ENCODE measurements around the gene MAML2.

MAML2 gene

GRCh38 chr11:96173906-96174305 lies 169.1 kb downstream of the MAML2 start:
- Histone ChIP-seq H3K27me3 (replicated peaks; ENCODE audit: control insufficient read depth, insufficient read depth, low read length) (no peaks in the 10 kb centered on the region), H3K4me1 (ENCODE audit: control insufficient read depth, insufficient read depth, low read length) (peaks cover 12% of the 10 kb centered on the region), H3K4me3 (ENCODE audit: low read length) (no peak overlapping the region), H3K9ac (ENCODE audit: low read length) (no peak overlapping the region), H3K36me3 (ENCODE audit: control insufficient read depth, insufficient read depth, low read length, severe bottlenecking) (peaks cover 4% of the 10 kb centered on the region), H3K9me3 (ENCODE audit: control insufficient read depth, low read length) (no peaks in the 10 kb centered on the region)
- DNase-seq (ENCODE audit: low read depth) = no peak

GRCh38 chr11:96173422-96173821 lies 169.6 kb downstream of the MAML2 start:
- peaks cover 2% of the 10 kb centered on the region for H3K36me3 ChIP-seq (ENCODE audit: control insufficient read depth, insufficient read depth, low read length, severe bottlenecking)
- no peak overlapping the region for H3K9ac ChIP-seq (ENCODE audit: low read length)
- DNase-seq (ENCODE audit: low read depth) = no peak
- H3K4me3 ChIP-seq (ENCODE audit: low read length) = no peak overlapping the region
- H3K27me3 ChIP-seq (replicated peaks; ENCODE audit: control insufficient read depth, insufficient read depth, low read length) = no peaks in the 10 kb centered on the region
- H3K9me3 ChIP-seq (ENCODE audit: control insufficient read depth, low read length) = no peaks in the 10 kb centered on the region
- H3K4me1 ChIP-seq (ENCODE audit: control insufficient read depth, insufficient read depth, low read length) = peaks cover 15% of the 10 kb centered on the region

DNA sequence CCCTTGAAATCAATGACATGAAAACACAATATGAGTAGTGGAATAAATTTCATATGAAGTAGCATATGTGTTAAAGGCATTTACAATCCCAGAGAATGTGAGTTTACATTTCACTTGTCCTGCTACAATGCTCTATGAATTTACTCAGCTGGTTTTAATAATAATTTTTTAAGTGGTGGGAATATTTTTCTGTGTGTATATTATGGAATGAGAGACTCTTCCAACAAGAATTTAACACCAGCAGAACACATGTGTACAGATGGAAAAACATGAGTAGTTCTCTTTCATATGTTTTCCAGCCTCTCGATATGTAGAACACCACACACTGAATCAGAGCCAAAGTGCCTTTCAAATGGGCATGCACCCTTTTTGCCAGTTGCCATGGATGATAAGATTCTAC lies 170.4 kb downstream of the MAML2 start:
- Histone ChIP-seq H3K27me3 (replicated peaks; ENCODE audit: control insufficient read depth, insufficient read depth, low read length) (no peaks in the 10 kb centered on the region), H3K4me1 (ENCODE audit: control insufficient read depth, insufficient read depth, low read length) (peaks cover 23% of the 10 kb centered on the region), H3K4me3 (ENCODE audit: low read length) (no peak overlapping the region), H3K36me3 (ENCODE audit: control insufficient read depth, insufficient read depth, low read length, severe bottlenecking) (no peaks in the 10 kb centered on the region), H3K9me3 (ENCODE audit: control insufficient read depth, low read length) (no peaks in the 10 kb centered on the region), H3K9ac (ENCODE audit: low read length) (no peak overlapping the region)
- no peak for DNase-seq (ENCODE audit: low read depth)

- peaks cover 46% of the 10 kb centered on the region for H3K4me1 ChIP-seq (ENCODE audit: control insufficient read depth, insufficient read depth, low read length)
- DNase-seq (ENCODE audit: low read depth) = no peak
- no peaks in the 10 kb centered on the region for H3K9me3 ChIP-seq (ENCODE audit: control insufficient read depth, low read length)
- peak overlapping the region; percentile 8 for H3K4me3 ChIP-seq (ENCODE audit: low read length)
- H3K9ac ChIP-seq (ENCODE audit: low read length) = peak overlapping the region; percentile 65
- no peaks in the 10 kb centered on the region for H3K27me3 ChIP-seq (replicated peaks; ENCODE audit: control insufficient read depth, insufficient read depth, low read length)
- no peaks in the 10 kb centered on the region for H3K36me3 ChIP-seq (ENCODE audit: control insufficient read depth, insufficient read depth, low read length, severe bottlenecking)
Measured at GRCh38 chr11:96169250-96169649, 173.7 kb downstream of the MAML2 start.

DNA sequence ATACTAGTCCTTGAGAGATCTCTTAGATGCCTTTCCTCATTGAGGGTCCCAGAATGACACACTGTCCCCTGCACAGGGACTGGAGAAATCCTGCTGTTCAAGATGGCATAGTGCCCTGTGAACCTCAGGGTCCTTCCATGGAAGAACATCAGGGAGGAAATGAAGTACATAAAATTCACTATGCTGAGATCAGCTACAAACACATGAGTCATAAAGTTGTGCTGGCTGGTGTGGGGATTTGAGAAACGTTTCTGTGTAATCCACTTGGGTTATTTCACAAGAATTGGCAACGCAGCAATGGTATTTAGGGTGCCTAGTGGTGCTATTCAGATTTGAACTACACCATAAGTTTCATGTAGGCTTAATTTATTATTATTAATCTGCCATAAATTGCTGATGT lies 174.4 kb downstream of the MAML2 start:
- no peaks in the 10 kb centered on the region for H3K36me3 ChIP-seq (ENCODE audit: control insufficient read depth, insufficient read depth, low read length, severe bottlenecking)
- peak; percentile 95 for DNase-seq (ENCODE audit: low read depth)
- no peaks in the 10 kb centered on the region for H3K27me3 ChIP-seq (replicated peaks; ENCODE audit: control insufficient read depth, insufficient read depth, low read length)
- peaks cover 48% of the 10 kb centered on the region for H3K4me1 ChIP-seq (ENCODE audit: control insufficient read depth, insufficient read depth, low read length)
- no peaks in the 10 kb centered on the region for H3K9me3 ChIP-seq (ENCODE audit: control insufficient read depth, low read length)
- H3K4me3 ChIP-seq (ENCODE audit: low read length) = peak overlapping the region; percentile 8
- peak overlapping the region; percentile 65 for H3K9ac ChIP-seq (ENCODE audit: low read length)

GRCh38 chr11:96167787-96168186 lies 175.2 kb downstream of the MAML2 start:
- H3K4me1 ChIP-seq (ENCODE audit: control insufficient read depth, insufficient read depth, low read length) = peaks cover 56% of the 10 kb centered on the region

DNA sequence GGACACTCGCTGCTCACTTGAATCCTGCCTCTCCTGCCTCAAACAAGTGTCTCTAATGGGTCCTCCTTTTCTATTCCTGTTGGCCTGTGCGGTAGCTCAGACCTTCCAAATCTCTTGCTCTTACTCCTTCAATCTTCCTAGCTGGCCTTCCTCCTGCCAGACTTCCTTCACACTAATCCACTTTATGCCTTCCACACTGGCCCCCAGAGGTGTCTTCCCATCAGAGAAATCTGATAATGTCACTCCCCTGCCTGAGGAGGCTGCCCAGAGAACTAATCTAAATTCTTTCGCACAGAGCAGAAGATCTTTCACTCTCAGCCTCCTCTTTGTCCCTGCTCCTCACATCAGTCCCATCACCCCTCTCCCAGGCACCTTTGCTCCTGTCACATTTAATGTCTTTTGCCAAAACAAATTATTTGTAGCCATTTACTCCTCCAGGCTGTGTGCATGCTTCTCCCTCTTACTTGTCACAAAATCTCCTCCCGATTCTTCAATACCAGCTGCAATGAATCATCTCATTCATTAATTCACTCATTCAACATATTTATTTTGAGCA lies 175.7 kb downstream of the MAML2 start:
- Histone ChIP-seq H3K4me3 (ENCODE audit: low read length) (no peak overlapping the region), H3K36me3 (ENCODE audit: control insufficient read depth, insufficient read depth, low read length, severe bottlenecking) (no peaks in the 10 kb centered on the region), H3K4me1 (ENCODE audit: control insufficient read depth, insufficient read depth, low read length) (peaks cover 61% of the 10 kb centered on the region), H3K27me3 (replicated peaks; ENCODE audit: control insufficient read depth, insufficient read depth, low read length) (no peaks in the 10 kb centered on the region), H3K9ac (ENCODE audit: low read length) (no peak overlapping the region), H3K9me3 (ENCODE audit: control insufficient read depth, low read length) (no peaks in the 10 kb centered on the region)
- DNase-seq (ENCODE audit: low read depth) = no peak

More at GRCh38 chr11:96167787-96168186, 175.2 kb downstream of the MAML2 start:
- no peak for DNase-seq (ENCODE audit: low read depth)
- no peaks in the 10 kb centered on the region for H3K9me3 ChIP-seq (ENCODE audit: control insufficient read depth, low read length)
- no peaks in the 10 kb centered on the region for H3K27me3 ChIP-seq (replicated peaks; ENCODE audit: control insufficient read depth, insufficient read depth, low read length)
- H3K36me3 ChIP-seq (ENCODE audit: control insufficient read depth, insufficient read depth, low read length, severe bottlenecking) = no peaks in the 10 kb centered on the region
- no peak overlapping the region for H3K4me3 ChIP-seq (ENCODE audit: low read length)
- H3K9ac ChIP-seq (ENCODE audit: low read length) = peak overlapping the region; percentile 21

DNA sequence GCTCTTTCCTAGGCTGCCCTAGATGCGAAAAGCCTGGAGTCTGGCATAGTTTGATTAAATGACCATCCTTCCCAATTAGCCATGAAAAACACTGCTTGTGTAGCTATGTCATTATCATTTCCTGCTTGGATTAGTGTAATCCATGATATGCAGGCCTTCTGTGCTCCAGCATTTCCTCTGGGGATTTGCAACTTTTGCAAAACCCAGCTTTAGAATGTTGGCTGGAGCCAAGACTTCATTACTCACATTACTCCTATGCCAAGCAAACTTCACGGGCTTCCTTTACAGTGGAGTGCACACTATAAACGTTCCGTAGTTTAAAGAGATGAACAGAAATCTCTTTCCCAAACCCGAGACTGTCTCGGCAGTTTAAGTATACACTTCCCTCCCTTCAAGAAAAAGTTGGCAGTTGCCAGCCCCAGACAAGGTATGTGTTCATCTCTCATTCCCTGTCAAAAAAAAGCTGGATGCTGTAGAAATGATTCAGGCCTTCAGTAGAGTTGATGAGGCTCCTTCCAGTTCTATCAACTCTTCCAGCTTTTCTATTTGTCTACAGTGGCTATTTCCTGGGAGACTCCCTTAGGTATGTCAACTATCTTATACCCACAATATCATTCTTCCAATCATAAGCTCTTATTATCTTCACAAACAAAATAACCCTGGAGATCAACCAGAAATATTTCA lies 180.0 kb downstream of the MAML2 start:
- Histone ChIP-seq H3K36me3 (ENCODE audit: control insufficient read depth, insufficient read depth, low read length, severe bottlenecking) (no peaks in the 10 kb centered on the region), H3K4me3 (ENCODE audit: low read length) (peak overlapping the region; percentile 40), H3K9me3 (ENCODE audit: control insufficient read depth, low read length) (no peaks in the 10 kb centered on the region), H3K9ac (ENCODE audit: low read length) (peak overlapping the region; percentile 56), H3K4me1 (ENCODE audit: control insufficient read depth, insufficient read depth, low read length) (peaks cover 59% of the 10 kb centered on the region), H3K27me3 (replicated peaks; ENCODE audit: control insufficient read depth, insufficient read depth, low read length) (no peaks in the 10 kb centered on the region)
- peak; percentile 94 for DNase-seq (ENCODE audit: low read depth)

- no peak overlapping the region for H3K9ac ChIP-seq (ENCODE audit: low read length)
- no peak overlapping the region for H3K4me3 ChIP-seq (ENCODE audit: low read length)
- DNase-seq (ENCODE audit: low read depth) = peak; percentile 39
- H3K4me1 ChIP-seq (ENCODE audit: control insufficient read depth, insufficient read depth, low read length) = peaks cover 56% of the 10 kb centered on the region
- H3K27me3 ChIP-seq (replicated peaks; ENCODE audit: control insufficient read depth, insufficient read depth, low read length) = no peaks in the 10 kb centered on the region
- H3K36me3 ChIP-seq (ENCODE audit: control insufficient read depth, insufficient read depth, low read length, severe bottlenecking) = no peaks in the 10 kb centered on the region
- H3K9me3 ChIP-seq (ENCODE audit: control insufficient read depth, low read length) = no peaks in the 10 kb centered on the region
Measured at GRCh38 chr11:96161307-96162089, 181.5 kb downstream of the MAML2 start.

- DNase-seq (ENCODE audit: low read depth) = no peak
- Histone ChIP-seq H3K9ac (ENCODE audit: low read length) (no peak overlapping the region), H3K9me3 (ENCODE audit: control insufficient read depth, low read length) (no peaks in the 10 kb centered on the region), H3K27me3 (replicated peaks; ENCODE audit: control insufficient read depth, insufficient read depth, low read length) (no peaks in the 10 kb centered on the region), H3K36me3 (ENCODE audit: control insufficient read depth, insufficient read depth, low read length, severe bottlenecking) (no peaks in the 10 kb centered on the region), H3K4me3 (ENCODE audit: low read length) (no peak overlapping the region), H3K4me1 (ENCODE audit: control insufficient read depth, insufficient read depth, low read length) (peaks cover 56% of the 10 kb centered on the region)
Measured at GRCh38 chr11:96160732-96161306, 182.2 kb downstream of the MAML2 start.

DNA sequence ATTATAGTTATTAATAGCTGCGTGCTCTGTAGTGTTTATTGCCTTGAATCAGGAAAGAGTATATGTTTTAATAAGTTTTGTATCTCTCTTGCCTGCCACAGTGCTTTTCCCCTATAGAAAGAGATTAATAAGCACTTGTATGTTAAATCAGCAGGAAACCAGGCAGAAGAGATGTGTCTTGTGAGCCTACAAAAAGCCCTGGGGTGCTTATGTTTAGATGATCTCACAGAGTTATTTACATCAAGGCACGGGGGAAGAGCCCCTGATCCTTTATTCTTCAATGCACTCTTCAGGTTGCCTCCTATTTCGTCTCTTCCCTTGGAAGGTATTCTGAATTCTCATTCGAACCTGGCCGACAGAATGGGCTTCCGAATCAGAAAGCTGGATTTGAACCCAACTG lies 183.0 kb downstream of the MAML2 start:
- H3K9me3 ChIP-seq (ENCODE audit: control insufficient read depth, low read length) = no peaks in the 10 kb centered on the region
- H3K4me1 ChIP-seq (ENCODE audit: control insufficient read depth, insufficient read depth, low read length) = peaks cover 58% of the 10 kb centered on the region
- no peaks in the 10 kb centered on the region for H3K36me3 ChIP-seq (ENCODE audit: control insufficient read depth, insufficient read depth, low read length, severe bottlenecking)
- no peak overlapping the region for H3K4me3 ChIP-seq (ENCODE audit: low read length)
- no peak for DNase-seq (ENCODE audit: low read depth)
- H3K27me3 ChIP-seq (replicated peaks; ENCODE audit: control insufficient read depth, insufficient read depth, low read length) = no peaks in the 10 kb centered on the region
- H3K9ac ChIP-seq (ENCODE audit: low read length) = no peak overlapping the region
